ENCODE results near the gene UBALD1.
"Not testable (repeated sequence)": the region's sequence is repeated elsewhere in the genome, so short reads cannot be mapped to it uniquely, and the experiment has no call there.

Gene UBALD1

GRCh38 chr16:4593086-4593485, 21.6 kb downstream of the UBALD1 start:
- DNase-seq, result peak; percentile 99

- no peak for DNase-seq
These were observed 22.8 kb downstream of the UBALD1 start for GRCh38 chr16:4591706-4592470.

- no peak for DNase-seq
These were observed 23.5 kb downstream of the UBALD1 start for GRCh38 chr16:4591191-4591590.

GRCh38 chr16:4588961-4589360, 25.7 kb downstream of the UBALD1 start:
- no peak for DNase-seq

- DNase-seq, result no peak
These were observed 26.3 kb downstream of the UBALD1 start for GRCh38 chr16:4588386-4588785.

- DNase-seq, result no peak
These were observed 28.4 kb downstream of the UBALD1 start for GRCh38 chr16:4586291-4586690.

GRCh38 chr16:4583906-4584305, 30.8 kb downstream of the UBALD1 start:
- DNase-seq, result no peak

- no peak for DNase-seq
These were observed 34.4 kb downstream of the UBALD1 start for GRCh38 chr16:4580250-4580649.

- peak; percentile 96 for DNase-seq
These were observed 35.6 kb downstream of the UBALD1 start for GRCh38 chr16:4578961-4579530.

- DNase-seq, result no peak
These were observed 38.7 kb downstream of the UBALD1 start for GRCh38 chr16:4576008-4576407.

GRCh38 chr16:4574919-4575705, 39.6 kb downstream of the UBALD1 start:
- DNase-seq, result no peak

GRCh38 chr16:4573926-4574325, 40.8 kb downstream of the UBALD1 start:
- not testable (repeated sequence) for DNase-seq

- DNase-seq, result no peak
These were observed 42.0 kb downstream of the UBALD1 start for GRCh38 chr16:4572715-4573114.

- peak; percentile 19 for DNase-seq
These were observed 43.9 kb downstream of the UBALD1 start for GRCh38 chr16:4570688-4571321.

- DNase-seq, result no peak
These were observed 44.6 kb downstream of the UBALD1 start for GRCh38 chr16:4570086-4570485.

- DNase-seq, result no peak
These were observed 48.5 kb downstream of the UBALD1 start for GRCh38 chr16:4566144-4566543.

GRCh38 chr16:4564661-4565267, 49.9 kb downstream of the UBALD1 start:
- no peak for DNase-seq

GRCh38 chr16:4561596-4561995, 53.1 kb downstream of the UBALD1 start:
- no peak for DNase-seq
